K562 (cell line): ENCODE data around the gene ARHGDIA. TPM values are rescaled to one million over a fixed set of nuclear protein-coding genes. Genes with fewer than 3 reads are reported as not detected.

ENCODE experiments used
- CBX5 ChIP-seq: IDR thresholded peaks from 2 replicates; pipeline ENCODE4 v1.6.1; 2014; ENCODE audit warnings: low read depth, borderline replicate concordance
- CREB1 ChIP-seq, 2 experiments: sonication (generic) in 1 of 2; formaldehyde crosslinking in 1 of 2; IDR thresholded peaks; 2 replicates each; pipeline versions ENCODE4 v1.6.1 to v1.8.0; 2012 to 2022; ENCODE audit warnings: inconsistent platforms in 1 of 2, mild to moderate bottlenecking in 1 of 2, missing genetic modification reagents in 1 of 2, moderate library complexity in 1 of 2
- ERF ChIP-seq: fragments of 450-650 bp; formaldehyde crosslinking; IDR thresholded peaks from 2 replicates; pipeline ENCODE4 v1.4.0; 2020; ENCODE audit warnings: mild to moderate bottlenecking, mixed read lengths
- MAFG ChIP-seq: fragments of 450-650 bp; conservative IDR thresholded peaks from 2 replicates; pipeline ENCODE4 v1.6.1; 2016; ENCODE audit warnings: missing genetic modification characterization, missing compliant biosample characterization
- MTF1 ChIP-seq: fragments of 250-450 bp; sonication (Bioruptor Pico); IDR thresholded peaks from 2 replicates; pipeline ENCODE4 v1.9.0; 2021; ENCODE audit warnings: moderate library complexity, mild to moderate bottlenecking, inconsistent platforms, borderline replicate concordance
- POLR2A ChIP-seq: fragments of 450-650 bp; conservative IDR thresholded peaks from 2 replicates; pipeline ENCODE4 v1.6.1; 2016
- SP2 ChIP-seq: IDR thresholded peaks from 2 replicates; pipeline ENCODE4 v1.6.1; 2011; ENCODE audit warnings: mild to moderate bottlenecking, low read depth, low read length, moderate library complexity; ENCODE audit not compliant: poor library complexity, severe bottlenecking; ENCODE audit errors: extremely low read depth
- STAG1 ChIP-seq: sonication (generic); formaldehyde crosslinking; IDR thresholded peaks from 2 replicates; pipeline ENCODE4 v1.5.0; 2020; ENCODE audit warnings: missing genetic modification reagents, borderline replicate concordance
- TAF1 ChIP-seq: IDR thresholded peaks from 2 replicates; pipeline ENCODE4 v1.6.1; 2011; ENCODE audit warnings: mild to moderate bottlenecking, low read length, moderate library complexity; ENCODE audit not compliant: insufficient read depth, control insufficient read depth, severe bottlenecking; ENCODE audit errors: extremely low read depth
- TGIF2 ChIP-seq: sonication (generic); formaldehyde crosslinking; IDR thresholded peaks from 2 replicates; pipeline ENCODE4 v1.8.1; 2022; ENCODE audit warnings: mild to moderate bottlenecking, missing genetic modification reagents, moderate library complexity
- ZNF444 ChIP-seq: fragments of 250-450 bp; sonication (Bioruptor Pico); IDR thresholded peaks from 2 replicates; pipeline ENCODE4 v1.4.0; 2020; ENCODE audit warnings: mild to moderate bottlenecking, moderate library complexity
- polyA plus RNA-seq, 8 experiments: library from polyadenylated mRNA; depleted of rRNA in 4 of 8; stranded (reverse) in 5 of 8; unstranded in 3 of 8; fragments of >200 nt; fragmentation: Nextera tagmentation in 2 of 8; fragmentation: Illumina TruSeq in 1 of 8; extraction: Ambion mirVana in 2 of 8; extraction: Trizol in 1 of 8; gene quantifications; 2 replicates each; pipeline versions ENCODE4 v1.2.1 to v1.2.3, GENCODE V29; 2011 to 2014; ENCODE audit warnings: inconsistent platforms in 1 of 8, missing spikeins in 1 of 8
- total RNA-seq, 7 experiments: library from RNA; depleted of rRNA in 6 of 7; stranded (reverse); fragments of >200 nt in 6 of 7; fragmentation: Illumina TruSeq in 2 of 7; extraction: Trizol in 2 of 7; gene quantifications; 2 replicates each; pipeline versions ENCODE4 v1.2.1 to v1.2.3, GENCODE V29; 2011 to 2021; ENCODE audit warnings: low replicate concordance in 1 of 7
- TF ChIP-seq, protein P1 (sequence below), 2 experiments: fragments of 450-650 bp; conservative IDR thresholded peaks; 2 replicates each; pipeline ENCODE4 v1.6.1; 2017; ENCODE audit warnings: mild to moderate bottlenecking in 2 of 2, moderate library complexity in 2 of 2
- TF ChIP-seq, protein P2 (sequence below): sonication (generic); formaldehyde crosslinking; IDR thresholded peaks from 2 replicates; pipeline ENCODE4 v1.8.0; 2023; ENCODE audit warnings: mild to moderate bottlenecking, missing genetic modification reagents
- TF ChIP-seq, protein P3 (sequence below): fragments of 450-650 bp; formaldehyde crosslinking; conservative IDR thresholded peaks from 2 replicates; pipeline ENCODE4 v1.4.0; 2022; ENCODE audit warnings: mild to moderate bottlenecking, missing genetic modification characterization
- TF ChIP-seq, protein P4 (sequence below): fragments of 250-450 bp; sonication (Bioruptor Pico); IDR thresholded peaks from 2 replicates; pipeline ENCODE4 v1.4.0; 2020; ENCODE audit warnings: mild to moderate bottlenecking

Gene ARHGDIA
- total and polyA plus RNA-seq, 9 of the 15 experiments (the other 6 are each of a cell fraction or from before 2014, with no cell fraction given), result 9.6 to 340 (median 97.6) TPM

DNA sequence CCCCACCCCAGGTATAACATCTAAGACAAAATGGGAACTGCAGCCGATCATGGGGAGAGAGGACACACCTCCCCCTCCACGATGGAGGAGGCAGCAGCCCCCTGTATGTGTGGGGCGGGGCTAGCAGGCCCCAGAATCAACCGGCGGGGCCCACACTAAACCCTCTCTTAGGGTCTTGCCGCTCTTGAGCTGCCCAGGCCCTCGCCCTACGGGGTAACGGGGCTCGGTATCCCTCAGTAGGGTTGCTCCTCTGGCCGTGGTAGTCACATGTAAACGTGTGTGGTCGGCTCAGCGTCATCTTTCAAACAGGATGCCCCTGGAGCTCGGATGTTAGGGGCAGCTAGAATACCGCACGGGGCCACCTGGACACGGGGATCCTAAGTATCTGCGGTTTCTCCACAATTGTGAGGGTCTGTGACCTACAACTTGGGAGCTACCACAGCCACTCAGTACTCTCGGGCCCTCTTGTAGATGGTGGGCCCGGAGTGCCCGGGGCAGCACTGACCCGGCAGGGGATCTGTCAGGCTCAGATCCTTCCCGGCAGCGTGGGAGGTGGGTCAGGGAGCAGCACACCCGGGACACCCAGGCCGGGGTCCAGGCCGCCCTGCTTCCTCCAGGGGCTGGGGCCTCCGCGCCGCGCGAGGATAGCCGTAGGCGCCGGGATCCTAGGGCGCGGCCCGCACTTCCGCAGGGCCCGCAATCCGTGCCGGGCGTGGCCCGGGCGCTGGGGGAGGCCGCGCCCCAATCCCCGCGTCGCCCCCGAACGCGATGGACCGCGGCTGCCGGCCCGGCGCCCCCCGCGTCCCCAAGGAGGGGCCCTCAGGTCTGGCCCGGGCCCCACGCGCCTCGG, 781 bp downstream of the ARHGDIA start (continued):
- TF ChIP-seq TGIF2 (0 out of 2 replicates have a peak, but pooled peaks have one; percentile 40), CBX5 (no peak), SP2 (no peak), CREB1 (IDR thresholded peaks at IDR 0.05) (no peak), CREB1 (CRISPR knock-in tag; IDR thresholded peaks at IDR 0.05) (no peak), ERF (CRISPR knock-in tag) (0 out of 2 replicates have a peak, but pooled peaks have one; percentile 24), STAG1 (CRISPR knock-in tag) (0 out of 2 replicates have a peak, but pooled peaks have one; percentile 3), ZNF444 (CRISPR knock-in tag) (no peak), MTF1 (CRISPR knock-in tag) (no peak), MAFG (tag) (no peak), TAF1 (peak; percentile 11), POLR2A (peak; percentile 53)
- TF ChIP-seq, protein P1, sequence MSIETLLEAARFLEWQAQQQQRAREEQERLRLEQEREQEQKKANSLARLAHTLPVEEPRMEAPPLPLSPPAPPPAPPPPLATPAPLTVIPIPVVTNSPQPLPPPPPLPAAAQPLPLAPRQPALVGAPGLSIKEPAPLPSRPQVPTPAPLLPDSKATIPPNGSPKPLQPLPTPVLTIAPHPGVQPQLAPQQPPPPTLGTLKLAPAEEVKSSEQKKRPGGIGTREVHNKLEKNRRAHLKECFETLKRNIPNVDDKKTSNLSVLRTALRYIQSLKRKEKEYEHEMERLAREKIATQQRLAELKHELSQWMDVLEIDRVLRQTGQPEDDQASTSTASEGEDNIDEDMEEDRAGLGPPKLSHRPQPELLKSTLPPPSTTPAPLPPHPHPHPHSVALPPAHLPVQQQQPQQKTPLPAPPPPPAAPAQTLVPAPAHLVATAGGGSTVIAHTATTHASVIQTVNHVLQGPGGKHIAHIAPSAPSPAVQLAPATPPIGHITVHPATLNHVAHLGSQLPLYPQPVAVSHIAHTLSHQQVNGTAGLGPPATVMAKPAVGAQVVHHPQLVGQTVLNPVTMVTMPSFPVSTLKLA (conservative IDR thresholded peaks at IDR 0.05), result no peak
- TF ChIP-seq, protein P2, sequence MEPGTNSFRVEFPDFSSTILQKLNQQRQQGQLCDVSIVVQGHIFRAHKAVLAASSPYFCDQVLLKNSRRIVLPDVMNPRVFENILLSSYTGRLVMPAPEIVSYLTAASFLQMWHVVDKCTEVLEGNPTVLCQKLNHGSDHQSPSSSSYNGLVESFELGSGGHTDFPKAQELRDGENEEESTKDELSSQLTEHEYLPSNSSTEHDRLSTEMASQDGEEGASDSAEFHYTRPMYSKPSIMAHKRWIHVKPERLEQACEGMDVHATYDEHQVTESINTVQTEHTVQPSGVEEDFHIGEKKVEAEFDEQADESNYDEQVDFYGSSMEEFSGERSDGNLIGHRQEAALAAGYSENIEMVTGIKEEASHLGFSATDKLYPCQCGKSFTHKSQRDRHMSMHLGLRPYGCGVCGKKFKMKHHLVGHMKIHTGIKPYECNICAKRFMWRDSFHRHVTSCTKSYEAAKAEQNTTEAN (CRISPR knock-in tag), result 0 out of 2 replicates have a peak, but pooled peaks have one; percentile 27
- TF ChIP-seq, protein P3, sequence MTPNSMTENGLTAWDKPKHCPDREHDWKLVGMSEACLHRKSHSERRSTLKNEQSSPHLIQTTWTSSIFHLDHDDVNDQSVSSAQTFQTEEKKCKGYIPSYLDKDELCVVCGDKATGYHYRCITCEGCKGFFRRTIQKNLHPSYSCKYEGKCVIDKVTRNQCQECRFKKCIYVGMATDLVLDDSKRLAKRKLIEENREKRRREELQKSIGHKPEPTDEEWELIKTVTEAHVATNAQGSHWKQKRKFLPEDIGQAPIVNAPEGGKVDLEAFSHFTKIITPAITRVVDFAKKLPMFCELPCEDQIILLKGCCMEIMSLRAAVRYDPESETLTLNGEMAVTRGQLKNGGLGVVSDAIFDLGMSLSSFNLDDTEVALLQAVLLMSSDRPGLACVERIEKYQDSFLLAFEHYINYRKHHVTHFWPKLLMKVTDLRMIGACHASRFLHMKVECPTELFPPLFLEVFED (CRISPR knock-in tag), result no peak
- TF ChIP-seq, protein P4, sequence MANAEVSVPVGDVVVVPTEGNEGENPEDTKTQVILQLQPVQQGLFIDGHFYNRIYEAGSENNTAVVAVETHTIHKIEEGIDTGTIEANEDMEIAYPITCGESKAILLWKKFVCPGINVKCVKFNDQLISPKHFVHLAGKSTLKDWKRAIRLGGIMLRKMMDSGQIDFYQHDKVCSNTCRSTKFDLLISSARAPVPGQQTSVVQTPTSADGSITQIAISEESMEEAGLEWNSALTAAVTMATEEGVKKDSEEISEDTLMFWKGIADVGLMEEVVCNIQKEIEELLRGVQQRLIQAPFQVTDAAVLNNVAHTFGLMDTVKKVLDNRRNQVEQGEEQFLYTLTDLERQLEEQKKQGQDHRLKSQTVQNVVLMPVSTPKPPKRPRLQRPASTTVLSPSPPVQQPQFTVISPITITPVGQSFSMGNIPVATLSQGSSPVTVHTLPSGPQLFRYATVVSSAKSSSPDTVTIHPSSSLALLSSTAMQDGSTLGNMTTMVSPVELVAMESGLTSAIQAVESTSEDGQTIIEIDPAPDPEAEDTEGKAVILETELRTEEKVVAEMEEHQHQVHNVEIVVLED (CRISPR knock-in tag), result no peak
